ENCODE measurements around the gene TBC1D9. TPM values are rescaled to one million over a fixed set of nuclear protein-coding genes. Genes with fewer than 3 reads are reported as not detected.
"Not testable (repeated sequence)": the region's sequence is repeated elsewhere in the genome, so short reads cannot be mapped to it uniquely, and the experiment has no call there.

Gene TBC1D9
- total RNA-seq, 1 experiment from 2014 or later: 9.9 TPM

GRCh38 chr4:140753329-140753728 is 2.9 kb downstream of the TBC1D9 start:
- DNase-seq (ENCODE audit: low read depth): no peak

GRCh38 chr4:140752291-140753068 is 3.7 kb downstream of the TBC1D9 start:
- no peak for DNase-seq (ENCODE audit: low read depth)

GRCh38 chr4:140750470-140750869 is 5.7 kb downstream of the TBC1D9 start:
- no peak for DNase-seq (ENCODE audit: low read depth)

GRCh38 chr4:140748171-140748570 is 8.0 kb downstream of the TBC1D9 start:
- DNase-seq (ENCODE audit: low read depth): no peak

- not testable (repeated sequence) for DNase-seq (ENCODE audit: low read depth)
Observed at GRCh38 chr4:140746546-140746945, 9.6 kb downstream of the TBC1D9 start.

GRCh38 chr4:140744421-140744820 is 11.8 kb downstream of the TBC1D9 start:
- no peak for DNase-seq (ENCODE audit: low read depth)

- peak; percentile 32 for DNase-seq (ENCODE audit: low read depth)
Observed at GRCh38 chr4:140743194-140743931, 12.8 kb downstream of the TBC1D9 start.

GRCh38 chr4:140742838-140743193 is 13.4 kb downstream of the TBC1D9 start:
- DNase-seq (ENCODE audit: low read depth): no peak

- no peak for DNase-seq (ENCODE audit: low read depth)
Observed at GRCh38 chr4:140740906-140741670, 15.1 kb downstream of the TBC1D9 start.

GRCh38 chr4:140740422-140740821 is 15.8 kb downstream of the TBC1D9 start:
- DNase-seq (ENCODE audit: low read depth): no peak

GRCh38 chr4:140739971-140740370 is 16.2 kb downstream of the TBC1D9 start:
- no peak for DNase-seq (ENCODE audit: low read depth)

GRCh38 chr4:140738139-140738538 is 18.0 kb downstream of the TBC1D9 start:
- DNase-seq (ENCODE audit: low read depth): no peak

GRCh38 chr4:140736669-140737343 is 19.4 kb downstream of the TBC1D9 start:
- no peak for DNase-seq (ENCODE audit: low read depth)

GRCh38 chr4:140735779-140736391 is 20.3 kb downstream of the TBC1D9 start:
- DNase-seq (ENCODE audit: low read depth): no peak

GRCh38 chr4:140735317-140735716 is 20.9 kb downstream of the TBC1D9 start:
- no peak for DNase-seq (ENCODE audit: low read depth)

- no peak for DNase-seq (ENCODE audit: low read depth)
Observed at GRCh38 chr4:140732780-140733179, 23.4 kb downstream of the TBC1D9 start.

- DNase-seq (ENCODE audit: low read depth): no peak
Observed at GRCh38 chr4:140729344-140730049, 26.7 kb downstream of the TBC1D9 start.

- DNase-seq (ENCODE audit: low read depth): peak; percentile 21
Observed at GRCh38 chr4:140726776-140727500, 29.2 kb downstream of the TBC1D9 start.

- no peak for DNase-seq (ENCODE audit: low read depth)
Observed at GRCh38 chr4:140725556-140725955, 30.6 kb downstream of the TBC1D9 start.

- no peak for DNase-seq (ENCODE audit: low read depth)
Observed at GRCh38 chr4:140724760-140725159, 31.4 kb downstream of the TBC1D9 start.
